NCI-H1092 (cell line): ENCODE measurements around the gene CACNA1D.

Experiments
- DNase-seq: peaks from one replicate; lab custom pipeline; 2025; lab: John Stamatoyannopoulos, UW

CACNA1D gene

GRCh38 chr3:53787016-53787415 lies 292.6 kb downstream of the CACNA1D start:
- no peak for DNase-seq

- no peak for DNase-seq
These were observed 293.6 kb downstream of the CACNA1D start for GRCh38 chr3:53788038-53788437.

GRCh38 chr3:53789459-53789858 lies 295.0 kb downstream of the CACNA1D start:
- no peak for DNase-seq

DNA sequence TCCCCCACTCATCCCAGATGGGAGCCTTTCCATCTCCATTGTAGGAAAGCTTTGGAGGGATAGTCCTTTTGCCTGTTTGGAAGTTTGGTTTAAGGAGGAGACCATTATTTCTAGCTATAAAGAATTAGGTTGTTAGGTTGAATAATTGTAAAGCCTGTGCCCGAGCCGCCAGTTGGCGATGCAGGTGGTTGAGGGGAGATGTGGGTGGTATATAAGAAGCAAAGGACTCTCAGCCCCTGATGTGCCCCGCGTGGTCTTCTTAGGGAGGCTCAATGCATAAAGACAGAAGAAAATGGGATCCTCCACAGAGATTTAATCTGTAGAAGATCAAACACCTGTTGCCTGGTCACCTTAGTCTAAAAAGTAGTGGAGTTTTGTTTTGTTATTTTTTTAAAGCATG lies 296.1 kb downstream of the CACNA1D start:
- no peak for DNase-seq

DNA sequence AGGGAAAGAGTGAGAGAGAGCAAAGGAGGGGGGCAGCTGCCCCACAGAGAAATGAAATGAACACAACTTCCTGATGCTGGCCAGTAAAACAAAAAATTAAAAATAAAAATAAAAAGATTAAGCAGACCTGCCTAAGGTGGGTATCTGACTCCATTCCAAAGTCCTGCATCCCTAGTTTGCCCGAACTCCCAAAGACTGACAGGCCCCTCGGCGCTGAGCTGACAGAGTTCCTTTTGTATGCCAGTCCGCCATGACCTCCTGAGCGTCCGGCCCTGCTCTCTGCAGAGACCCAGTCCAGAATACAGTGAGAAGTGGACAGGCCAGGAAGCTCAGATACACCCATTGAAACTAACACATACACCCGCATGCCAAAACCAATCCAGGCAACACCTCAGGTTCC lies 296.9 kb downstream of the CACNA1D start:
- no peak for DNase-seq

- no peak for DNase-seq
These were observed 298.5 kb downstream of the CACNA1D start for GRCh38 chr3:53792866-53793265.

GRCh38 chr3:53794597-53794996 lies 300.2 kb downstream of the CACNA1D start:
- no peak for DNase-seq

DNA sequence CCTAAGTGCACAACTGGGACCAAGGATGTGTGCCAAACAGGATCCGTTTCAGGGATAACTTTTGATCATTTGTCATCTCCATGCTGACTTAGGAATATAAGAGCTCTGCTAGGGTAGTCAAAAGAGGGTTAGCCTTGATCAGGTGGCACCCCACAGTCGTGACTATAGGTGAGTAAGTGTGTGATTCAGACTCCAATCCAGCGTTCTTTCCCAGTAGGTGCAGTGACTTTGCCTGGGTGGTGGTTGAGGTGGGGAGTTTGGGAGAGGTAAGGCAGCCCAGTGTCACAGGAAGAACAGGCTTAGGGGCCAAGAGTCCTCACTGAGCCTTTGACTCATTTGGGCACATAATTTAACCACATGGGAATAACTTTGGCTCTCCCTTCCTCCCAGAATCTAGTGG lies 300.8 kb downstream of the CACNA1D start:
- DNase-seq: no peak

- DNase-seq: no peak
These were observed 301.6 kb downstream of the CACNA1D start for GRCh38 chr3:53795789-53796560.

GRCh38 chr3:53798144-53798543 lies 303.7 kb downstream of the CACNA1D start:
- DNase-seq: no peak

DNA sequence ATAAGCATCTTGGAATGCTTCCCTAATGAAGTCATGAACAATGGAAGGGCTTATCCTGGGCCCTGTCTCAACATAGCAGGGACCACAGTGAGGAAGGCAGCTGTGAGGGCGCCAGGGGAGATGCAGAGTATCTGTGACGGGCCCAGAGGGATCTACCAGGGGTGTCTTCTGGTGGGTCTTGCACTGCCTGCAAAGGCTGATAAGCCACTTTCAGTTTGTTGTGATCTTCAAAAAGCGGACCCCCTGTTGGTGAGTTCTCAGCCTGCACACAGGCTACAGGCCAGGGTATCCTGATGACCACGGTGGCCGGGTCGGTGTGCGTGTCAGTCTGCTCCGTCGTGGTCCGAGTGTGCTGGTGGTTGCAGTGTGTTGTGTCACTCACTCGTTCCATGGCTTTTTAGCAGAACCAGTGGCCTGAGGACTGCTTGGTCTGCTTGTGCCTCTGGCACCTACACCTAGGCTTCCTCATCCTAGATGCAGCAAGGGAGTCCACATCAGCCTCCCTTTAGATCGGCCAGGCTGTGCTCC lies 305.0 kb downstream of the CACNA1D start:
- DNase-seq: no peak

- no peak for DNase-seq
These were observed 305.9 kb downstream of the CACNA1D start for GRCh38 chr3:53800041-53800906.

DNA sequence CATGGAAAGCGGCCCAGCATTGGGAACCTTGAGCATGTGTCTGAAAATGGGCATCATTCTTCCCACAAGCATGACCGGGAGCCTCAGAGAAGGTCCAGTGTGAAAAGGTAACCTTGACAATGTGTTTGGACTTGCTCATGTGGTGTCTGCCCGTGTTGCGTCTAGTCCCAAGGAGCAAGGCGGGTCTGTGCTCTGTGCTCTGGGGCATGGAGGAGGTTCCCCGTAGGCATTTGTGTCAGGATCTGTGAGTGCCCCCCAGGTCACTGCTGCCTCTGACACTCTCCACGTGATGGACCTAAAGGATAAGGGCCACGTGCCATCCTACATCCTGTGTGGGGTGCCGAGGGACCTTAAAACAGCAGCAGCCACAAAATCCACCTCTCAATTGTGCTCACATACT lies 306.9 kb downstream of the CACNA1D start:
- no peak for DNase-seq

GRCh38 chr3:53802256-53802880 lies 308.0 kb downstream of the CACNA1D start:
- DNase-seq: no peak

- peak; percentile 4 for DNase-seq
These were observed 308.9 kb downstream of the CACNA1D start for GRCh38 chr3:53803124-53803815.

- DNase-seq: peak; percentile 4
These were observed 309.6 kb downstream of the CACNA1D start for GRCh38 chr3:53803816-53804695.

DNA sequence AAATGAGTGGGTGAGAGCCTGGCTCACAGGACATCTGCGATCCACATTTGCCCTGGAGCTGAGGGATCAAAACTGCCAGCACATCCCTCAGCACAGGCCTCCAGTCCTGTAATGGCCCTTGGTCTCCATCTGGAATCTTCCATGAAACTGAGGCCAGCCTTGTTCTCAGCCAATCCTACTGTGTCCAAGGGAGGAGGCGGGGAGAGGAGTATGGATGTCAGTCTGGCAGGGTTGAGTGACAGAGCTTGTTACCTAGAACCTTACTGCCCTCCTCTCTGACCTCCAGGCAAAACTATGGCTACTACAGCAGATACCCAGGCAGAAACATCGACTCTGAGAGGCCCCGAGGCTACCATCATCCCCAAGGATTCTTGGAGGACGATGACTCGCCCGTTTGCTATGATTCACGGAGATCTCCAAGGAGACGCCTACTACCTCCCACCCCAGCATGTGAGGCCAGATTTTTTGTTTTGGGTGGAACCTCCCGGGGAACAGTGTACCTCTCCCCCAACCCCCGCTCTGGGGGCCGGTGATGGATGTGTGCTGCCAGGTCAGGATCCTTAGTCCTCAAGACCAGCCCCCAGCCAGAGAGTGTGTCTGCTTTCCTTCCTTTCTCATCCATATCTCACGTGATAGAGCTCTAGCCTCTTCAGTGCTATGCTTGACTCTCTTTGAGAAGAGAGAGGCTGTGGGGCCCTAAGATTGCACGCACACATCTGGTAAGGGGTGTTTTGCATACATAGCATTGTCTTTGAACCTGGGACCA lies 310.5 kb downstream of the CACNA1D start:
- DNase-seq: no peak

DNA sequence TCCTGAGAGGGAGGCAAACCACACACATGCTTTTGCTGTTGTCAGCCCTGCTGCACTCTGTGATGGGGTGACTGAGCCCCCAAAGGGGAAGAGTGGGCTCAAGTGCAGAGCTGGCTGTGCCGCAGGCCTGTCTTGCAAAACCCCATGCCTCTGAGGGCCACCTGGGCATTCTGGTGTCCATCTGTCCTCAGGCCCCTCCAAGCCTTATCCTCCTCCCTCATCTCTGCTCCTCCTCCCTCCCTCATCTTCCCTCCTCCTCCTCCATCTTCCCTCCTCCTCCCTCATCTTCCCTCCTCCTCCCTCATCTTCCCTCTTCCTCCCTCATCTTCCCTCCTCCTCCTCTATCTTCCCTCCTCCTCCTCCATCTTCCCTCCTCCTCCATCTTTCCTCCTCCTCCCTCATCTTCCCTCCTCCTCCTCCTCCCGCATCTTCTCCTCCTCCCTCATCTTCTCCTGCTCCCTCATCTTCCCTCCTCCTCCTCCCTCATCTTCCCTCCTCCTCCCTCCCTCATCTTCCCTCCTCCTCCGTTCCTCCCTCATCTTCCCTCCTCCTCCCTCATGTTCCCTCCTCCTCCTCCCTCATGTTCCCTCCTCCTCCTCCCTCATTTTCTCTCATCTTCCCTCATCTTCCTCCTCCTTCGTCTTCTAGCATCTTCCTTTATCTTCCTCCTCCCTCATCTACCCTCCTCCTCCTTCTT lies 311.2 kb downstream of the CACNA1D start:
- no peak for DNase-seq
